GM10248 (cell line): ENCODE results near the gene PAN3.

ENCODE experiments used
- CTCF ChIA-PET: fragments of 300-600 bp; sonication (Branson Sonifier 250); formaldehyde crosslinking; extraction: SDS; loops from one replicate; lab custom pipeline; 2021; ENCODE audit warnings: antibody characterized with exemption; lab: Yijun Ruan, JAX
- POLR2A ChIA-PET: fragments of 350-650 bp; sonication (Branson Sonifier 250); formaldehyde crosslinking; extraction: SDS; loops from one replicate; lab custom pipeline; 2020; ENCODE audit warnings: antibody characterized with exemption; lab: Yijun Ruan, JAX
- DNase-seq: peaks from one replicate; pipeline ENCODE4 v3.0.0; 2012; ENCODE audit errors: extremely low spot score
- TF ChIP-seq, protein P1 (sequence below): IDR thresholded peaks from 2 replicates; pipeline ENCODE4 v1.5.1; 2012; ENCODE audit warnings: mild to moderate bottlenecking, low read depth; ENCODE audit errors: extremely low read depth, missing control alignments, control extremely low read depth

Gene PAN3

DNA sequence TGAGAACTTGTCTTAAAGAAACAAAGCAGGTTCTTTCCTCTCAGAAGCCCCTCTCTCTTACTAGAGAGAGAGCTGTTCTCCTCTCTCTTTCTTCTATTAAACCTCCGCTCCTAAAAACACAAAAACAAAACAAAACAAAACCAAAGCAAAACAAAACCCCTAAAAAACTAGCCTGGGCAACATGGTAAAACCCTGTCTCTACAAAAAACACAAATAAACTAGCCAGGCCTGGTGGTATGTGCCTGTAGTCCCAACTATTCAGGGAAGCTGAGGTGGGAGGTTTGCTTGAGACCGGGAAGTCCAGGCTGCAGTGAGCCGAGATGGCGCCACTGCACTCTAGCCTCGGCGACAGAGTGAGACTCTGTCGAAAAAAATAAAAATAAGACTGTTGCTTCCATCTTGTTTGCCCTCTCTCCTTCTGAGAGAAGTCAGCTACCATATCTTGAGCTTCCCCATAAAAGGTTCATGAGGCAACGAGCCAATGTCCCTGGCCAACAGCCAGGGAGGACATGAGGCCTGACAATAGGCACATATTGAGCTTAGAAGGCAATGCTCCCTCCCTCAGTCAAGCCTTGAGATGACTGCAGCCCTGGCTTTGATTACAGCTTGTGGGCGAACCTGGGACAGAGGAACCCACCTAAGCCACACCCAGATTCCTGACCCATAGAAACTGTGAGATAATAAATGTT lies 20.5 kb upstream of the PAN3 start:
- CTCF ChIA-PET = interaction anchor here (1.0 kb wide), 1 partner anchor 15 kb away, joined by 5 read pairs; no protein-coding TSS in a partner anchor
- POLR2A ChIA-PET = no interaction called here
- DNase-seq = no peak
- TF ChIP-seq, protein P1, sequence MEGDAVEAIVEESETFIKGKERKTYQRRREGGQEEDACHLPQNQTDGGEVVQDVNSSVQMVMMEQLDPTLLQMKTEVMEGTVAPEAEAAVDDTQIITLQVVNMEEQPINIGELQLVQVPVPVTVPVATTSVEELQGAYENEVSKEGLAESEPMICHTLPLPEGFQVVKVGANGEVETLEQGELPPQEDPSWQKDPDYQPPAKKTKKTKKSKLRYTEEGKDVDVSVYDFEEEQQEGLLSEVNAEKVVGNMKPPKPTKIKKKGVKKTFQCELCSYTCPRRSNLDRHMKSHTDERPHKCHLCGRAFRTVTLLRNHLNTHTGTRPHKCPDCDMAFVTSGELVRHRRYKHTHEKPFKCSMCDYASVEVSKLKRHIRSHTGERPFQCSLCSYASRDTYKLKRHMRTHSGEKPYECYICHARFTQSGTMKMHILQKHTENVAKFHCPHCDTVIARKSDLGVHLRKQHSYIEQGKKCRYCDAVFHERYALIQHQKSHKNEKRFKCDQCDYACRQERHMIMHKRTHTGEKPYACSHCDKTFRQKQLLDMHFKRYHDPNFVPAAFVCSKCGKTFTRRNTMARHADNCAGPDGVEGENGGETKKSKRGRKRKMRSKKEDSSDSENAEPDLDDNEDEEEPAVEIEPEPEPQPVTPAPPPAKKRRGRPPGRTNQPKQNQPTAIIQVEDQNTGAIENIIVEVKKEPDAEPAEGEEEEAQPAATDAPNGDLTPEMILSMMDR = no peak

DNA sequence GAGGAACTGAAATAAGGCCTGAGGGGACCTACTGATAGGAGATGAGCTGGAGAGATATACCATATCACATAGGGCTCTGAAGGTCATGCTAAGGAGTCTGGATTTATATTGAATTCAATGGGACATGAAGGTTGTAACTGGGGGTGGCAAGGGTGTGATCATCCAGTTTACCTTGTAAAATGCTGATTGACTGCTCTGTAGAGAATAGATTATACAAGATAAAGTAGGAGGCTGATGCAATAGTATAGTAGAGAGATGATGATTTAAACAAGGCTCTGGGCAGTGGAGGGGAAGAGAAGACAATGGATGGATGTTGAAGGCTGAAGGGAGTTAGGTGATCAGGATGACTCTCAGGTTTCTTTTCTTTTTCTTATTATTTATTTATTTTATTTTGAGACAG lies 18.0 kb upstream of the PAN3 start:
- DNase-seq = no peak
- POLR2A ChIA-PET = no interaction called here
- TF ChIP-seq, protein P1 = no peak
- CTCF ChIA-PET = no interaction called here

DNA sequence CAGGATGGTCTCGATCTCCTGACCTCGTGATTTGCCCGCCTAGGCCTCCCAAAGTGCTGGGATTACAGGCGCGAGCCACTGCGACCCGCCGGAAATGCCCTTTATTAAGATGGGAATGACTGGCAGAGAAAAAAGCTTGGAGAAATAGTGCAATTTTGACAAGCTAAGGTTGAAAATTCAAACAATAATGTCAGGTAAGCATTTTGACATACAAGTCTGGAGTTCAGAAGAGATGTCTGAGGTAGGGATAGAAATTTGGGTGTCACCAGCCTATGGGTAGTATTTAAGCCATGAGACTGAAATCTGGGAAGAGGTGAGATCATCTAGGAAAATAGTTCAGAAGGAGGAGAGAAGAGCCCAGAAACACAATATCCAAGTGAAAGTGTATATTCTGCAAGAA lies 17.1 kb upstream of the PAN3 start:
- CTCF ChIA-PET = interaction anchor here (0.7 kb wide), 1 partner anchor 8 kb away, joined by 3 read pairs; no protein-coding TSS in a partner anchor
- TF ChIP-seq, protein P1 = no peak
- no peak for DNase-seq
- POLR2A ChIA-PET = no interaction called here

DNA sequence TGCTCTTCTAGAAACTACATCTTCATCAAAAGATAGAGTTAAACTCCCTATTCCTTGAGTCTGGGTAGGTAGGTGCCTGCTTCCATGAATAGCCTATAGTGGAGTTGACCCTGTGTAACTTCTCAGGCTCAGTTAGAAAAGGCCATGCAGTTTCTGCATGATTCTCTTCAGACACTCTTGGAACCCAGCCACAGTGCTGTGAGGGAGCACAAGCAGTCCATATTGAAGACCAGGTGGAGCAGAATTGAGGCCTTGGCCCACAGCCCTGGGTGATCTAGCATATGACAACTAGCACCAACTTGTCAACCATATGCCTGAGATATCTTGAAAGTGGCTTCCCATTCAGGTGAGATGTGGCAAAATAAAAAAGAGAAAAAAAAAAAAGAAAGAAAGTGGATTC lies 10.3 kb upstream of the PAN3 start:
- DNase-seq = no peak
- POLR2A ChIA-PET = no interaction called here
- CTCF ChIA-PET = no interaction called here
- TF ChIP-seq, protein P1 = no peak

DNA sequence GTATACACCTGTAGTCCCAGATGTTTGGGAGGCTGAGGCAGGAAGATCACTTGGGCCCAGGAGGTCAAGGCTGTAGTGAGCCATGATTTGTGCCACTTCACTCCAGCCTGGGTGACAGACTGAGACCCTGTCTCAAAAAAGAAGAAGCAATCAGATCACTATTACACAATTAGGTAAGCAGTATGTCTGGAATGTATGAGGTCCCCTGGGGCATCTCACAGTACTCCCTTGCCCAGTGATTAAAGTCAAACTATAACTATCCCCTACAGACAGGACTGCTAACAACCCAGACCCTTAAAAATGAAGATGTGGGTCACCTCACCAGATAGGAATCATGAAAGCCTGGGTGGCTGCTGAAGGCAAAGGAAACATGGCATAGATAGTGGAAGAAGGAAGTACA lies 9.4 kb upstream of the PAN3 start:
- TF ChIP-seq, protein P1 = no peak
- ChIA-PET POLR2A (no interaction called here), CTCF (interaction anchor here (1.0 kb wide), 1 partner anchor 8 kb away, joined by 3 read pairs; no protein-coding TSS in a partner anchor)
- DNase-seq = no peak

DNA sequence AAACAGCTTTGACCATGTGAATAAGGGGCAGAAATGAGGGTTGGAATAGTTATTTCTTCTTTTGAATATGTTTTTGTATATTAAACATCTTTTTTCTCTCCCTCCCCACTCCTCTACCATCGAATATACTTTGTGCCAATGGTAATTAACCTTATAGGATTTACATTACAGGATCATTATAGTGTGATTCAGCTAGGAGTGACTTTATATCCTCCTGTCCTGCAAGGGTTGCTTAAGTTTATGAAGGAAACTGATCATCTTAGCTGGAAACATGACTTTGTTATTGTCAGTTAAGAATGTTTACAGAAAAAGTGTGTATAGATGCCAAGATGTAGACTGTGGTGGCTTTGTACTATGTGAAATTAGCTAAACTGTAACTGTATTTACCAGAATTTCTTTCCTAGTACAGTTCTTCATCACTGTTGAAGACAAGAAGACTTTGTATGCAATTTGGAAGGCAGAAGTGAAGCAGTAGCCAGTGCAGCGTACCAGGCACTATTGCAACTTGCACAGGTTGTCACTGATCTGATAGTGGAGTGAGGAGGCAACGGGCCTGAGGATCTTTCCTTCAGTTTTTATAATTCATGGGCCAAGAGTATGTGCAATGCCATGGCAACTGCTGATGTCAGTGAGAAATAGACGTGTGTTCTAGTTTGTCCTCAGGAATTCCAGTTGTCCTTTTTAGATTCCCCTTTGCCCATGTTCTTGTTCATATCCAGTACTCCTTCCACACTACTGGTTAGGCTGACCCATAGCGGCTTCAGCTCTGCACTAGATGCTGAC lies 8.2 kb upstream of the PAN3 start:
- TF ChIP-seq, protein P1 = no peak
- DNase-seq = no peak
- POLR2A ChIA-PET = no interaction called here
- CTCF ChIA-PET = interaction anchor here (1.0 to 1.1 kb wide), 2 partner anchors 9 to 11 kb away, joined by 3 read pairs; no protein-coding TSS in a partner anchor
